GM18508 (cell line): ENCODE measurements around the gene HEPHL1.
"Not testable (repeated sequence)": the region's sequence is repeated elsewhere in the genome, so short reads cannot be mapped to it uniquely, and the experiment has no call there.

Experiments used
- ATAC-seq: cut with Tn5 transposase; IDR thresholded peaks from one replicate; pipeline ENCODE4 v1.9.1; 2021; ENCODE audit warnings: moderate number of reproducible peaks; ENCODE audit not compliant: insufficient read depth, unreplicated experiment

Gene HEPHL1

GRCh38 chr11:94020777-94021481 lies at the start of gene HEPHL1:
Gene HEPHL1 (plus strand): TSS chr11:94021354. CDS start chr11:94021369, 15 bp downstream.
- ATAC-seq, result no peak

- ATAC-seq, result no peak
These were observed 48.4 kb upstream of the HEPHL1 start for GRCh38 chr11:93972790-93973189.

- not testable (repeated sequence) for ATAC-seq
These were observed 47.7 kb upstream of the HEPHL1 start for GRCh38 chr11:93973322-93974051.

GRCh38 chr11:93974759-93975158 lies 46.4 kb upstream of the HEPHL1 start:
- ATAC-seq, result no peak

GRCh38 chr11:93976577-93977254 lies 44.4 kb upstream of the HEPHL1 start:
- not testable (repeated sequence) for ATAC-seq

- no peak for ATAC-seq
These were observed 37.5 kb upstream of the HEPHL1 start for GRCh38 chr11:93983542-93984195.

GRCh38 chr11:93984196-93984567 lies 37.0 kb upstream of the HEPHL1 start:
- no peak for ATAC-seq

- no peak for ATAC-seq
These were observed 36.2 kb upstream of the HEPHL1 start for GRCh38 chr11:93984936-93985335.

GRCh38 chr11:93986716-93987115 lies 34.4 kb upstream of the HEPHL1 start:
- ATAC-seq, result no peak

- no peak for ATAC-seq
These were observed 32.7 kb upstream of the HEPHL1 start for GRCh38 chr11:93988455-93988854.

GRCh38 chr11:93988912-93989311 lies 32.2 kb upstream of the HEPHL1 start:
- no peak for ATAC-seq

GRCh38 chr11:93993747-93994146 lies 27.4 kb upstream of the HEPHL1 start:
- no peak for ATAC-seq

GRCh38 chr11:93997741-93998140 lies 23.4 kb upstream of the HEPHL1 start:
- no peak for ATAC-seq

GRCh38 chr11:94000659-94001058 lies 20.5 kb upstream of the HEPHL1 start:
- no peak for ATAC-seq

GRCh38 chr11:94002226-94002625 lies 18.9 kb upstream of the HEPHL1 start:
- ATAC-seq, result no peak

- no peak for ATAC-seq
These were observed 13.7 kb upstream of the HEPHL1 start for GRCh38 chr11:94007426-94007825.

- ATAC-seq, result no peak
These were observed 13.2 kb upstream of the HEPHL1 start for GRCh38 chr11:94007906-94008305.

- ATAC-seq, result no peak
These were observed 11.0 kb upstream of the HEPHL1 start for GRCh38 chr11:94010136-94010535.

- ATAC-seq, result no peak
These were observed 9.7 kb upstream of the HEPHL1 start for GRCh38 chr11:94011478-94011877.

GRCh38 chr11:94017446-94017845 lies 3.7 kb upstream of the HEPHL1 start:
- ATAC-seq, result no peak

- no peak for ATAC-seq
These were observed 2.4 kb upstream of the HEPHL1 start for GRCh38 chr11:94018721-94019120.
